Measurements from ENCODE around the gene RDM1. TPM values are rescaled to one million over a fixed set of nuclear protein-coding genes. Genes with fewer than 3 reads are reported as not detected.

RDM1 gene, protein sequence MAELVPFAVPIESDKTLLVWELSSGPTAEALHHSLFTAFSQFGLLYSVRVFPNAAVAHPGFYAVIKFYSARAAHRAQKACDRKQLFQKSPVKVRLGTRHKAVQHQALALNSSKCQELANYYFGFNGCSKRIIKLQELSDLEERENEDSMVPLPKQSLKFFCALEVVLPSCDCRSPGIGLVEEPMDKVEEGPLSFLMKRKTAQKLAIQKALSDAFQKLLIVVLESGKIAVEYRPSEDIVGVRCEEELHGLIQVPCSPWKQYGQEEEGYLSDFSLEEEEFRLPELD
- total RNA-seq: 0.30 and 0.46 TPM in 2 replicates

DNA sequence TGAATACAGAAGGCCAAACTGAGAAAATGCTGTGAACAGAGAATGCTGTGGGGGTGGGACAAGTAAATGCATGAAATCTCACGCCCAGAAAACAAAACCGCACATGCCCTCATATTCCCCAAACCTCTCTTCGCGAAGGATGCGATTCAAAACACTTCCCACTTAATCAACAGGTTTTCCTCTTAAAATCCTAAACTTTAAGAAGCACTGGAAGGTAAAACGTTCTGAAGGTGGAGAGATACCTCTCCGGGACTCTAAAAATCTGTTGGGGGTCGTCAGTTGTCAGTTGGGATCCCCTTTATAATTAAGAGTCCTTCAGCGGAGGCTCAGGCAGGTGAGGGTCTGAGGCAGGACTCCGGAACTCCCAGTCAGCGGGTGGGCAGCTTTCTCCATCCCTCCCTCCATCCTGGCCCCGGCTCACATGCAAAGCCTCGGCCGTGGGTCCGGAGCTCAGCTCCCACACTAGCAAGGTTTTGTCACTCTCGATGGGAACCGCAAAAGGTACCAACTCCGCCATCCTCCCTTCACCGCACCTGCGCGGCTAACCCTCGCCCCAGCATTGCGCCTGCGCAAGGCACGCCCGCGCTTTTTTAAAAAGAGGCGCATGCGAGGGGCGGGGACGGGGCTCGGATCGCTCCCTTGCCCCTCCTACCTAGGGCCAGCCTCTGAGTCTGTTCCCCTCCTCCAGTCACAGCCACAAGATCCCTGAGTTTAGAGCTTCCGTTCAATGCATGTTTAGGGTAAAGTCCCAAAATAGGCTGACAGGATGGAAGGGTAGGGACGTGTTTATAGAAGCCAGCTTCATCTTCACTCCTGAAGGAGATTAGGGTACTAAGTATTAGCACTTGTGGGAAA is at the start of gene RDM1:
Gene RDM1, minus strand, starts transcription at position 563 of the 855 bp plus-strand sequence. Its CDS starts 46 bp downstream, at position 517.

DNA sequence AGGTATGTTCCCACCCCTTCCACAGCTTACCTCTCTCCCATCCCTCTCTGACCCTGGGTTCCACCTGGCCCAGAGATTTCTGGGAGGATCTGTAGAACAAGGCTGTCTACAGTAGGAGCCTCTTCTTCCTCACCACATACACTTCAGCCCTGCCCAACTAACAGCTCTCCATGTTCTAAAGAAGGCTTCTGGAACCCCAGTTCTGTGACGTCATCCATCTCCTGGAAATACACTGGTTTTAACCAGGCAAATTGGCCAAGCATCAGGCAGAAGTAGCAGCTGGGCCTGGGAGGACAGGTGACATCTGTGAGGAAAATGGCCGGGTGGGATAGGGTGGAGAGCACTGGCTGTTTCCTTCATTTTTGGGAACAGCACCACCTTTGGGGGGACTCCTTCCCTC is 13.0 kb upstream of the RDM1 start, which contains the start of gene LYZL6:
Gene LYZL6, minus strand, starts transcription at position 177 of the 400 bp plus-strand sequence. CDS start 4,357 bp downstream, outside the sequence.

DNA sequence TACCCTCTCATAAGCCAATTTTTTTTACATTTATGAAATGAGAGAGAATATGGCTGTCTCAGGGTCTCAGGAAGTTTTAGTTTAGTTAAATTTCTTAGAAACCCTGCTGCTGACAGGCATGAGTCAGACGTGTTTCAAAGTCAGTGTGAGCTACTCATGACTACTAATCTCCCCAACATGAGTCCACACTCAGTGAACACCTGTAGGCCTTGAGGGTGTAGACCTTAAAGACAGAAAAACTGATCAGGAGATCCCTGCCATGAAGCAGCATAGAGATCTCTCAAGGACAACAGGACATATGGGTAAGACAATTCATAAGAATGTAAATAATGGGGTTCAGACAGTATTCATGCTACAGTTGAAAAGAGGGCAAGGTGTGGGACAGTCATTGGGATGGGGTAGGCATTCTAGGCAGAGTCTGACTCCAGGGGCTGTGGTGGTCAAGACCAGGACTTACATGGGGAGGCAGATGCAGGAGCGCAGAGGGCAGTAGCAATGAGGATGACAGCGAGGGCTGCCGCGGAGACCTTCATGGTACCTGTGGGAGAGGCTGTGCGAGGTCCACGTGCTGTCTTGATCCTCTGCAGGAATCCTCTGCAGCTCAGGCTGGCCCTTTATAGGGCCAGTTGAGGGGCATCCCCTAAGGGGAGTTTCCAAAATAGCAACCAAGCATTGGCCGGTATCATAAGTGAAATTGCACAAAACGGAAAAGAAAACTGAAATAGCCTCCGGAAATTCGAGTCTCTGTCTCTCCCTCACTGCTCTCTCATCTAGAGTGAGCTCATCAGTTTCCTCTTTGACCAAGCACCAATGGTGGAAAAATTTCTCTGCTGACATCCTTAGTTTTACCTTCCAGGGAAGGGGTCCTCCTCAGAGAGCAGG is 50.6 kb downstream of the RDM1 start, which contains the start of gene CCL5:
Gene CCL5, minus strand, starts transcription at position 588 of the 882 bp plus-strand sequence.

DNA sequence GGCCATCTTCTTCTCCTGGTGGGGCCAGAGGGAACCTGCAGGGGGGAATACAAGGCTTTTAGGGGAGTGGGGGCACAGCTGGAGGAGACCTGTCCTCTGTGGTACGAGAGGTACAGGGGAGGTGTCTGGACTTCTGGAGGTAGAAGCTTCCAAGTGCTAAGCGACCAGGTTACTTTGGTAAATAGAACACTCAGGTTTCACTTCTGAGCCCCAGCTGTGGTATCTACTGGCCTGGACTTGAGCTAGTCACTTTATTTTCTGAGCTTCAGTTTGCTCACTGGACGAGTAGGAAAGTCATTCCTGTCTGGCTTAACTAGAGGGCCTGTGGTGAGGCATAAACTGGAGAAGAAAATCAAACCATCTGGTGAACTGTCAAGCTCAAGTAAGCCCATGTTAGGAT is 61.8 kb downstream of the RDM1 start, which contains the start of gene HEATR9:
Gene HEATR9, minus strand, starts transcription at position 155 of the 400 bp plus-strand sequence. Its CDS starts 149 bp downstream, at position 6.

Other genes with a start within 250 kb of the RDM1 start
- 7.4 and 8.1 TPM in 2 replicates for gene RASL10B, start 199.1 kb downstream of the RDM1 start, total RNA-seq
- gene GAS2L2, start 177.5 kb downstream of the RDM1 start, total RNA-seq: not detected in 2 replicates
- gene C17orf50, start 169.9 kb downstream of the RDM1 start, total RNA-seq: not detected in 2 replicates
- gene MMP28, start 135.1 kb downstream of the RDM1 start, total RNA-seq: 1.3 and 3.3 TPM in 2 replicates
- gene TAF15, start 121.3 kb downstream of the RDM1 start, total RNA-seq: 78.4 and 91.3 TPM in 2 replicates
- gene HEATR9, start 61.9 kb downstream of the RDM1 start, total RNA-seq: not detected in 2 replicates
- gene CCL5, start 50.4 kb downstream of the RDM1 start, total RNA-seq: under 0.01 and 0.14 TPM in 2 replicates
- not detected in 2 replicates for gene LYZL6, start 12.9 kb upstream of the RDM1 start, total RNA-seq
- not detected in 2 replicates for gene CCL16, start 50.7 kb upstream of the RDM1 start, total RNA-seq
- not detected in 2 replicates for gene CCL14, start 56.0 kb upstream of the RDM1 start, total RNA-seq
- gene CCL15, start 70.8 kb upstream of the RDM1 start, total RNA-seq: not detected in 2 replicates
- not detected in 2 replicates for gene CCL23, start 87.2 kb upstream of the RDM1 start, total RNA-seq
- gene CCL18, start 133.5 kb upstream of the RDM1 start, total RNA-seq: not detected in 2 replicates
- gene CCL3, start 159.4 kb upstream of the RDM1 start, total RNA-seq: not detected in 2 replicates
- gene CCL4, start 173.1 kb upstream of the RDM1 start, total RNA-seq: not detected in 2 replicates
- gene TBC1D3B, start 245.9 kb upstream of the RDM1 start, total RNA-seq: 0.89 and 0.92 TPM in 2 replicates

Data from smooth muscle cell of the umbilical artery (primary cell).